ENCODE data around the gene UBE4A.

The UBE4A gene

GRCh38 chr11:118328745-118329144 is 30.7 kb upstream of the UBE4A start:
- TF ChIP-seq CTCF (IDR thresholded peaks at IDR 0.05; ENCODE audit: extremely low read depth, missing control alignments), result no peak
- DNase-seq (ENCODE audit: low spot score), result no peak

GRCh38 chr11:118334745-118335144 is 24.7 kb upstream of the UBE4A start:
- TF ChIP-seq CTCF (IDR thresholded peaks at IDR 0.05; ENCODE audit: extremely low read depth, missing control alignments), result no peak
- DNase-seq (ENCODE audit: low spot score), result no peak

GRCh38 chr11:118338637-118339061 is 20.8 kb upstream of the UBE4A start:
- TF ChIP-seq CTCF (IDR thresholded peaks at IDR 0.05; ENCODE audit: extremely low read depth, missing control alignments), result no peak
- peak; percentile 77 for DNase-seq (ENCODE audit: low spot score)

GRCh38 chr11:118339281-118339961 is 20.0 kb upstream of the UBE4A start:
- DNase-seq (ENCODE audit: low spot score), result no peak
- TF ChIP-seq CTCF (IDR thresholded peaks at IDR 0.05; ENCODE audit: extremely low read depth, missing control alignments), result no peak

- DNase-seq (ENCODE audit: low spot score), result no peak
- TF ChIP-seq CTCF (IDR thresholded peaks at IDR 0.05; ENCODE audit: extremely low read depth, missing control alignments), result no peak
Measured at GRCh38 chr11:118340449-118340848, 19.0 kb upstream of the UBE4A start.

- no peak for DNase-seq (ENCODE audit: low spot score)
Measured at GRCh38 chr11:118341261-118341660, 18.1 kb upstream of the UBE4A start.

More at GRCh38 chr11:118341261-118341660, 18.1 kb upstream of the UBE4A start:
- TF ChIP-seq CTCF (IDR thresholded peaks at IDR 0.05; ENCODE audit: extremely low read depth, missing control alignments), result no peak

Measured in GM20000 (cell line).